Gastrocnemius medialis (tissue), 4 donors: ENCODE measurements around the gene TNK1. TPM values are rescaled to one million over a fixed set of nuclear protein-coding genes. Genes with fewer than 3 reads are reported as not detected.
"Not testable (repeated sequence)": the region's sequence is repeated elsewhere in the genome, so short reads cannot be mapped to it uniquely, and the experiment has no call there.

ENCODE experiments used
- ATAC-seq, 2 donors: fragments of 150-250 bp; one replicate each; pipeline ENCODE4 v1.9.1; 2016
- DNase-seq, 2 donors: peaks; one replicate each; pipeline ENCODE4 v3.0.0-alpha.2; 2019
- H3K27ac ChIP-seq, 4 donors: fragments of 200-600 bp; sonication (generic); 1 replicate in 1 of 4; 2 replicates in 3 of 4; pipeline ENCODE4 v1.5.1; 2016 to 2018; ENCODE audit warnings: mild to moderate bottlenecking in 2 of 4, moderate library complexity in 1 of 4
- H3K27me3 ChIP-seq, 3 donors: fragments of 200-600 bp; sonication (generic) in 2 of 3; 1 replicate in 1 of 3; 2 replicates in 2 of 3; pipeline versions ENCODE4 v1.5.1 to v1.6.0; 2016 to 2019; ENCODE audit warnings: mild to moderate bottlenecking in 1 of 3, moderate library complexity in 1 of 3
- H3K36me3 ChIP-seq, 2 donors: fragments of 200-600 bp; sonication (generic) in 1 of 2; one replicate each; pipeline ENCODE4 v1.5.1; 2017 to 2018
- H3K4me1 ChIP-seq, 2 donors: fragments of 200-600 bp; sonication (generic) in 1 of 2; one replicate each; pipeline ENCODE4 v1.5.1; 2016 to 2017; ENCODE audit warnings: mild to moderate bottlenecking in 2 of 2
- H3K4me3 ChIP-seq, 4 donors: fragments of 200-600 bp; sonication (generic) in 3 of 4; 1 replicate in 1 of 4; 2 replicates in 3 of 4; pipeline ENCODE4 v1.5.1; 2016 to 2019; ENCODE audit warnings: mild to moderate bottlenecking in 2 of 4
- H3K9me3 ChIP-seq, 3 donors: fragments of 200-600 bp; sonication (generic) in 2 of 3; 1 replicate in 1 of 3; 2 replicates in 2 of 3; pipeline ENCODE4 v1.5.1; 2016 to 2019
- CTCF ChIP-seq, 5 experiments: fragments of 450-650 bp in 3 of 5; fragments of 200-600 bp in 2 of 5; sonication (generic) in 2 of 5; IDR thresholded peaks in 4 of 5; conservative IDR thresholded peaks in 1 of 5; 1 replicate in 4 of 5; 2 replicates in 1 of 5; pipeline ENCODE4 v1.5.1; 2016 to 2019; ENCODE audit warnings: antibody characterized with exemption in 5 of 5, mild to moderate bottlenecking in 3 of 5, moderate library complexity in 3 of 5
- POLR2A ChIP-seq, 2 donors: fragments of 450-650 bp; IDR thresholded peaks; one replicate each; pipeline ENCODE4 v1.6.1; 2017; ENCODE audit warnings: antibody characterized with exemption in 2 of 2, mild to moderate bottlenecking in 2 of 2, moderate library complexity in 2 of 2
- in situ Hi-C, 4 donors: fragments of 200-750 bp; cut with MboI; loops; one replicate each; pipeline versions ENCODE4 v1.15.0 to v1.8.0; 2017; ENCODE audit warnings: low sequenced_read_pairs in 4 of 4
- intact Hi-C: fragments of 100-400 bp; cut with DNase I; formaldehyde crosslinking; loops from one replicate; pipeline ENCODE4 v1.15.1; 2023; ENCODE audit warnings: low total_unique reads
- total RNA-seq, 4 donors: library from RNA; depleted of rRNA; stranded (reverse); fragments of >200 nt; gene quantifications; one replicate each; pipeline versions ENCODE4 v1.1.0 to v1.2.3, GENCODE V29; 2016

TNK1 gene
- total RNA-seq, 4 donors from 2014 or later: 0.13 to 2.2 TPM; not detected in 2

- H3K27ac ChIP-seq: no peak overlapping the region
- no peak overlapping the region for H3K4me3 ChIP-seq
- intact Hi-C loops (no loop called here), in situ Hi-C loops (loop anchor here in 2 of 4 donors (25.0 kb wide), 2 partner anchors 155 to 180 kb away; partner anchors contain the start of gene TNFSF12 (in 1 of the 2))
- TF ChIP-seq CTCF (IDR thresholded peaks at IDR 0.05 in 4 of 5, conservative IDR thresholded peaks at IDR 0.05 in 1 of 5) (no peak), POLR2A (IDR thresholded peaks at IDR 0.05) (no peak)
- no peaks in the 10 kb centered on the region for H3K9me3 ChIP-seq
- DNase-seq: no peak
- ATAC-seq: no peak
- H3K27me3 ChIP-seq: no peaks in the 10 kb centered on the region
- H3K4me1 ChIP-seq: peaks cover 13% of the 10 kb centered on the region in 2 donors
- H3K36me3 ChIP-seq: no peaks in the 10 kb centered on the region
Measured at GRCh38 chr17:7357381-7357780, 23.5 kb upstream of the TNK1 start.

GRCh38 chr17:7361906-7362305 is 19.0 kb upstream of the TNK1 start:
- H3K27me3 ChIP-seq: no peaks in the 10 kb centered on the region
- H3K9me3 ChIP-seq: no peaks in the 10 kb centered on the region
- in situ Hi-C loops (loop anchor here in 2 of 4 donors (25.0 kb wide), 2 partner anchors 150 to 175 kb away; partner anchors contain the start of gene TNFSF12 (in 1 of the 2)), intact Hi-C loops (no loop called here)
- TF ChIP-seq POLR2A (IDR thresholded peaks at IDR 0.05) (no peak), CTCF (IDR thresholded peaks at IDR 0.05 in 4 of 5, conservative IDR thresholded peaks at IDR 0.05 in 1 of 5) (no peak)
- DNase-seq: no peak
- no peak overlapping the region for H3K27ac ChIP-seq
- H3K36me3 ChIP-seq: no peaks in the 10 kb centered on the region
- no peak overlapping the region for H3K4me3 ChIP-seq
- no peak for ATAC-seq
- peaks cover 3 to 4% of the 10 kb centered on the region in 2 donors for H3K4me1 ChIP-seq

- in situ Hi-C loops: loop anchor here in 2 of 4 donors (25.0 kb wide), 2 partner anchors 149 to 174 kb away; partner anchors contain the start of gene TNFSF12 (in 1 of the 2)
- intact Hi-C loops: no loop called here
- Histone ChIP-seq H3K4me1 (no peaks in the 10 kb centered on the region), H3K4me3 (no peak overlapping the region), H3K36me3 (no peaks in the 10 kb centered on the region), H3K27me3 (no peaks in the 10 kb centered on the region), H3K27ac (no peak overlapping the region), H3K9me3 (no peaks in the 10 kb centered on the region)
- TF ChIP-seq CTCF (IDR thresholded peaks at IDR 0.05 in 4 of 5, conservative IDR thresholded peaks at IDR 0.05 in 1 of 5): no peak
- no peak for TF ChIP-seq POLR2A (IDR thresholded peaks at IDR 0.05)
- DNase-seq: no peak
- ATAC-seq: no peak
Measured at GRCh38 chr17:7363311-7363710, 17.6 kb upstream of the TNK1 start.

GRCh38 chr17:7365963-7366362 is 14.9 kb upstream of the TNK1 start:
- in situ Hi-C loops: loop anchor here in 2 of 4 donors (25.0 kb wide), 2 partner anchors 146 to 171 kb away; partner anchors contain the start of gene TNFSF12 (in 1 of the 2)
- ATAC-seq, H3K4me1 ChIP-seq, DNase-seq, H3K27me3 ChIP-seq, H3K27ac ChIP-seq, H3K36me3 ChIP-seq, H3K4me3 ChIP-seq, H3K9me3 ChIP-seq, intact Hi-C loops: not testable (repeated sequence)

DNA sequence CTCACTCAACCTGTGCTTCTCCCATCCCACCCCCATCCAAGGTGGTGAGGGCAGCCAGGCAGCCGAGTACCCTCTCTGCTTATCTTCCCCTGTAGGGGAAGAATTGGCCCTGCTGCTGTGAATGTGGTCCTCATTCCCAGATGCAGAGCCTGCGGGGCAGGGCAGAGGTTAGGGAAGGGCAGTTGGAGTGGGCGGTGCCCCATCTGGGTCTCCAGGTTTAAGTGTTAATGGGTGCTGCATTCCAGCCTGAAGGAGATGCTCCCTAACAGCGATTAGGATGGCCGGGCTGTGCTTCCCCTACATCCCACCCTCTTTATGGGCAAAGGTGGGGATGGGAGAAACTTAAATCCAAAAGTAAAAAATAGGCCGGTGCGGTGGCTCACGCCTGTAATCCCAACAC is 13.8 kb upstream of the TNK1 start:
- no peak overlapping the region for H3K4me3 ChIP-seq
- no peak for DNase-seq
- no peak overlapping the region for H3K27ac ChIP-seq
- in situ Hi-C loops: loop anchor here in 2 of 4 donors (25.0 kb wide), 2 partner anchors 145 to 170 kb away; partner anchors contain the start of gene TNFSF12 (in 1 of the 2)
- no peak for ATAC-seq
- intact Hi-C loops: no loop called here
- no peaks in the 10 kb centered on the region for H3K4me1 ChIP-seq
- H3K9me3 ChIP-seq: no peaks in the 10 kb centered on the region
- no peaks in the 10 kb centered on the region for H3K27me3 ChIP-seq
- no peaks in the 10 kb centered on the region for H3K36me3 ChIP-seq
- TF ChIP-seq CTCF (IDR thresholded peaks at IDR 0.05 in 4 of 5, conservative IDR thresholded peaks at IDR 0.05 in 1 of 5) (no peak), POLR2A (IDR thresholded peaks at IDR 0.05) (no peak)
